Activated CD4-positive, alpha-beta T cell treated with anti-CD3 and anti-CD28 coated beads for 1 hour (primary cell): ENCODE measurements around the gene CIDEC.
"Not testable (repeated sequence)": the region's sequence is repeated elsewhere in the genome, so short reads cannot be mapped to it uniquely, and the experiment has no call there.

Experiments
- DNase-seq: peaks from one replicate; pipeline ENCODE4 v3.0.0-alpha.2; 2020

Gene CIDEC

GRCh38 chr3:9875448-9875847, 4.6 kb downstream of the CIDEC start:
- no peak for DNase-seq

GRCh38 chr3:9872067-9872466, 8.0 kb downstream of the CIDEC start:
- DNase-seq = not testable (repeated sequence)

GRCh38 chr3:9870978-9871377, 9.1 kb downstream of the CIDEC start:
- DNase-seq = no peak

GRCh38 chr3:9869955-9870354, 10.1 kb downstream of the CIDEC start:
- DNase-seq = no peak

- DNase-seq = no peak
Measured at GRCh38 chr3:9867106-9867505, 12.9 kb downstream of the CIDEC start.

GRCh38 chr3:9866639-9867038, 13.4 kb downstream of the CIDEC start:
- no peak for DNase-seq

GRCh38 chr3:9865125-9865637, 14.9 kb downstream of the CIDEC start:
- not testable (repeated sequence) for DNase-seq

GRCh38 chr3:9864200-9864927, 15.7 kb downstream of the CIDEC start:
- DNase-seq = no peak

- DNase-seq = no peak
Measured at GRCh38 chr3:9863058-9863772, 16.8 kb downstream of the CIDEC start.

GRCh38 chr3:9862391-9863057, 17.5 kb downstream of the CIDEC start:
- DNase-seq = no peak

GRCh38 chr3:9861626-9862130, 18.4 kb downstream of the CIDEC start:
- DNase-seq = no peak

- no peak for DNase-seq
Measured at GRCh38 chr3:9861201-9861600, 18.9 kb downstream of the CIDEC start.

- no peak for DNase-seq
Measured at GRCh38 chr3:9859530-9860025, 20.5 kb downstream of the CIDEC start.

- DNase-seq = no peak
Measured at GRCh38 chr3:9855594-9855993, 24.5 kb downstream of the CIDEC start.

- DNase-seq = not testable (repeated sequence)
Measured at GRCh38 chr3:9854291-9854940, 25.6 kb downstream of the CIDEC start.

GRCh38 chr3:9852528-9852927, 27.5 kb downstream of the CIDEC start:
- DNase-seq = no peak

- DNase-seq = not testable (repeated sequence)
Measured at GRCh38 chr3:9851926-9852325, 28.1 kb downstream of the CIDEC start.

- not testable (repeated sequence) for DNase-seq
Measured at GRCh38 chr3:9851383-9851782, 28.7 kb downstream of the CIDEC start.

GRCh38 chr3:9848860-9849259, 31.2 kb downstream of the CIDEC start:
- not testable (repeated sequence) for DNase-seq

GRCh38 chr3:9847870-9848269, 32.2 kb downstream of the CIDEC start:
- not testable (repeated sequence) for DNase-seq

- no peak for DNase-seq
Measured at GRCh38 chr3:9846931-9847488, 33.0 kb downstream of the CIDEC start.

GRCh38 chr3:9846231-9846630, 33.8 kb downstream of the CIDEC start:
- DNase-seq = no peak
